ENCODE measurements around the gene SNRPB. TPM values are rescaled to one million over a fixed set of nuclear protein-coding genes. Genes with fewer than 3 reads are reported as not detected.

Gene SNRPB
- total RNA-seq, 4 donors from 2014 or later, result 205 to 254 (median 242) TPM

DNA sequence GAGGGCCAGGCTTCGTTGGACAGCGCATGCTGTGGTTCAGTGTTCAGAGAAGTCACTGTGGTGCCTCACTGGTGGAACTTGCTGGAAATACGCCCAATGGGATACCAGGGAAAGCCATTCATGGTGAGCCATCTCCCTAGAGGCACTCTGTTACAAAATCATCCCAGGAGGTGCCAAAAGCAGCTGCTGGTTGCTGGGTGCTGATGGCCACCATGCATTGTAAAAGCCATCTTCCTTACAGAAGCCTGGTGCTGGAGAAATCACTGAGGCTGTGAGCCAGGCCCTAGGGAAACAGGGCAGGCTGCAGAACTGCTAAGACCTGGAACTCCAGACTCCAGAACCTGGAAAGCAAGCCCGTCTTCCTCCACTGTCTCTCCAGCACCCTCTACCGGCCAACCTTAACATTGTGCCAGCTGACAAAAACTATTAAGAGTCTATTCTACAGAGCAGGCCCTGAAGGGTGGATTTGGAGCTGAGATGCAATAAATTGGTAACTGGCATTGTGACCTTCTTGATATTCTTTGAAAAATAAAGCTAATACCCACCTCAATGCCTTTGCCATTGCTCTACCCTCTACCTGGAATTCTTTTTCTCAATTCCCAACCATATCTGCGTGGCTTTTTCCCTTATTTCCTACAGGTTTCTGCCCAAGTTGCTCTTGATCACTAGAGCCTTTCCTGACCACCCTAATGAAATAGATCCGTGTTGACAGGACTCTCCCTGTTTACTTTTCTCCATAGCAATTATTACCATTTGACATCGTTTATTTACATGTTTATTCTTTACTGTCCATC lies 18.5 kb downstream of the SNRPB start:
- TF ChIP-seq, protein P1, sequence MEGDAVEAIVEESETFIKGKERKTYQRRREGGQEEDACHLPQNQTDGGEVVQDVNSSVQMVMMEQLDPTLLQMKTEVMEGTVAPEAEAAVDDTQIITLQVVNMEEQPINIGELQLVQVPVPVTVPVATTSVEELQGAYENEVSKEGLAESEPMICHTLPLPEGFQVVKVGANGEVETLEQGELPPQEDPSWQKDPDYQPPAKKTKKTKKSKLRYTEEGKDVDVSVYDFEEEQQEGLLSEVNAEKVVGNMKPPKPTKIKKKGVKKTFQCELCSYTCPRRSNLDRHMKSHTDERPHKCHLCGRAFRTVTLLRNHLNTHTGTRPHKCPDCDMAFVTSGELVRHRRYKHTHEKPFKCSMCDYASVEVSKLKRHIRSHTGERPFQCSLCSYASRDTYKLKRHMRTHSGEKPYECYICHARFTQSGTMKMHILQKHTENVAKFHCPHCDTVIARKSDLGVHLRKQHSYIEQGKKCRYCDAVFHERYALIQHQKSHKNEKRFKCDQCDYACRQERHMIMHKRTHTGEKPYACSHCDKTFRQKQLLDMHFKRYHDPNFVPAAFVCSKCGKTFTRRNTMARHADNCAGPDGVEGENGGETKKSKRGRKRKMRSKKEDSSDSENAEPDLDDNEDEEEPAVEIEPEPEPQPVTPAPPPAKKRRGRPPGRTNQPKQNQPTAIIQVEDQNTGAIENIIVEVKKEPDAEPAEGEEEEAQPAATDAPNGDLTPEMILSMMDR (IDR thresholded peaks at IDR 0.05), result no peak
- TF ChIP-seq POLR2A (IDR thresholded peaks at IDR 0.05), result no peak
- DNase-seq (ENCODE audit: low spot score in 2 of 2), result peak; percentile 79 to 93
- no peak overlapping the region for H3K4me3 ChIP-seq (ENCODE audit: low read depth, poor library complexity, severe bottlenecking)
- 37 to 41% methylated on average over 8 of the region's 8 CpGs for WGBS, 2 donors
- intact Hi-C loops (cut with DNase I; ENCODE audit: low total_unique reads), result no loop called here

DNA sequence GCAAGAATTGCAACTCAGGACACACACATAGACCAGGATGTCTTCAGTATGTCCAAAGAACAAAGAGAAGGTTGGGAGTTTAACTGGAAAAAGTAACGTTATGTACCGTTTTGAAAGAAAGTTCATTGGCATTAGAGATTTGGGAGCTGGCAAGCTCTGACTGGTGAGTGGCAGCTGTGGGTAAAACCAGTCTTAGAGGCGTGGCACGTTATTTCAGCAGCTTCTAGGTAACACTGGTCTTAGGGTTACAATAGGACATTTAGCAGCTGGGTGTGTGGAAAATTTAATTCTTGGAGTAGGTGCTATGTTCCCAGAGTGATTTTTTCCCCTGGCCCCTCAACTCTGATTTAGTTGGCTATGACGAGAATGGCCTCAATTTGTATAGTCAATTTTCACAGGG lies 19.2 kb downstream of the SNRPB start:
- TF ChIP-seq, protein P1 (IDR thresholded peaks at IDR 0.05), result no peak
- no peak for TF ChIP-seq POLR2A (IDR thresholded peaks at IDR 0.05)

DNA sequence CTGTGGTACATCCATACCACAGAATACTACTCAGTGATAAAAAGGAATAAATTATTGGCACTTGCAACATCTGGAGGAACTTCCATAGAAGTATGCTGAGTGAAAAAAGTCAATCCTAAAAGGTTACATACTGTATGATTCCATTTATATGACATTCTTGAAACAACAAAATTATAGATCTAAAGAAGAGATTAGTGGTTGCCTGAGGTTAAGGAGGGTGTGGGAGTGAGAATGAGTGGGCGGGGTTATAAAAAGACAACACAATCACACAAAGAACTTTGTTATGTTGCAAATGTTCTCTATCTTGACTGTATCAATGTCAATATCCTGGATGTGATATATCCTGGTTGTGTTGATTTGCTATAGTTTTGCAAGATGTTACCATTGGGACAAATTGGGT lies 21.2 kb downstream of the SNRPB start:
- WGBS, 2 donors, result 77 to 79% methylated on average over 1 of the region's 1 CpG
- no peak overlapping the region for H3K4me3 ChIP-seq (ENCODE audit: low read depth, poor library complexity, severe bottlenecking)
- DNase-seq (ENCODE audit: low spot score in 2 of 2), result no peak
- TF ChIP-seq, protein P1 (IDR thresholded peaks at IDR 0.05), result no peak
- no peak for TF ChIP-seq POLR2A (IDR thresholded peaks at IDR 0.05)
- intact Hi-C loops (cut with DNase I; ENCODE audit: low total_unique reads), result no loop called here

More for the DNA sequence above, 19.2 kb downstream of the SNRPB start:
- intact Hi-C loops (cut with DNase I; ENCODE audit: low total_unique reads), result no loop called here
- no peak for DNase-seq (ENCODE audit: low spot score in 2 of 2)
- H3K4me3 ChIP-seq (ENCODE audit: low read depth, poor library complexity, severe bottlenecking), result no peak overlapping the region
- 53 to 58% methylated on average over 5 of the region's 5 CpGs for WGBS, 2 donors

DNA sequence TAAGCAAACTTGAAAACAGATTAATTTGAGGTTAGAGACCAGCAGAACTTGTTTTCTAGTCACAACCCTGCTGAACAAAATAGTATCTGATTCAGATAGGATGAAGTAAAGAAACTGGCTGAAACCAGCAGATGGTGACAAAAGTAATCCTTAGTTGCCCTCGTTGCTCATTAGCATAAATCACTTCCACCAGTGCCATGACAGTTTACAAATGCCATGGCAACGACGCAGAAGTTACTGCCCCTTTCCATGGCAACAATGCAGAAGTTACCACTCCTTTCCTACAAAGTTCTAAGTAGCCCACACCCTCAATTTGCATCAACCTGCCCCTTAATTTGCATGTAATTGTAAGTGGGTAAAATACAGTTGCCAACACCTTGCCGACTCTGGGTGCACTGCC lies 23.7 kb downstream of the SNRPB start:
- WGBS, 2 donors, result 64 to 65% methylated on average over 4 of the region's 4 CpGs
- intact Hi-C loops (cut with DNase I; ENCODE audit: low total_unique reads), result no loop called here
- no peak for DNase-seq (ENCODE audit: low spot score in 2 of 2)
- no peak overlapping the region for H3K4me3 ChIP-seq (ENCODE audit: low read depth, poor library complexity, severe bottlenecking)
- TF ChIP-seq POLR2A (IDR thresholded peaks at IDR 0.05), result no peak
- TF ChIP-seq, protein P1 (IDR thresholded peaks at IDR 0.05), result no peak

DNA sequence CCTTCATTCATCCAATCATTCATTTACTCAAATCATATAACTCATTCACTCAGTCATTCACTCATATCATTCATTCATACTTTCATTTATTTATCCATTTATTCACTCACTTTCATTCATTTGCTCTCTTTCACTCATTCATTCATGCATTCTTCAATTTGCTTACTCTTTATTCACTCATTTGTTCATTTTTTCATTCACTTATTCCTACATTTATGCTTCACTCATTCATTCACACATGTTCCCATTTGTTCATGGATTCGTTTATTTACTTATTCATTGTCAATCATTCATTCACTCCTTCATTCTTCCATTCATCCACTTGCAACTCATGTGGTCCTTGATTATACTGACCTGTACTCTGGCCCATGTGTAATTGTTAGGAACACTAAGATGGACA lies 39.4 kb downstream of the SNRPB start:
- WGBS, 2 donors, result 50 to 60% methylated on average over 1 of the region's 1 CpG
- no peak for DNase-seq (ENCODE audit: low spot score in 2 of 2)
- TF ChIP-seq POLR2A (IDR thresholded peaks at IDR 0.05), result no peak
- TF ChIP-seq, protein P1 (IDR thresholded peaks at IDR 0.05), result no peak
- intact Hi-C loops (cut with DNase I; ENCODE audit: low total_unique reads), result no loop called here
- H3K4me3 ChIP-seq (ENCODE audit: low read depth, poor library complexity, severe bottlenecking), result no peak overlapping the region

DNA sequence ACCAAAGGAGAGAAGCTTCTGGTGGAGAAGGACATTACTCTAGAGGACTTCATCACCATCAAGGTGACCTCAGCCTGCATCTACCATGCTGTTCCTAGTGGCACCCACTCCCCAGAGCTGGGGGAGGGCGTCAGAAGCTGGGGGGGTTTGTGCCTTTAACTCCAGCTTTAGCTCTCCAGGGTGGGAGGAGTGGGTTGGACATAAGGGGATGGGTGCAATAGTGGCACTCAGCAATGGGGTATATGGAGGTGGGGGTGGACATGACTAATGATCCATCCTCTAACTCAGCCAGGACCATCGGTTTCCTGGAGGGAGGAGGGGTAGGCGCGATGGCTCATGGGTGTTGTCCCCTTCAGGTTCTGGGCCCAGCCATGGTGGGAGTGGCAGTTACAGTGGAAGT lies 40.1 kb downstream of the SNRPB start:
- H3K4me3 ChIP-seq (ENCODE audit: low read depth, poor library complexity, severe bottlenecking), result no peak overlapping the region
- 83 to 88% methylated on average over 4 of the region's 4 CpGs for WGBS, 2 donors
- no peak for DNase-seq (ENCODE audit: low spot score in 2 of 2)
- intact Hi-C loops (cut with DNase I; ENCODE audit: low total_unique reads), result no loop called here
- TF ChIP-seq, protein P1 (IDR thresholded peaks at IDR 0.05), result no peak
- TF ChIP-seq POLR2A (IDR thresholded peaks at IDR 0.05), result no peak
